D721Med (cell line): Measurements from ENCODE around the gene YPEL1.
"Not testable (repeated sequence)": the region's sequence is repeated elsewhere in the genome, so short reads cannot be mapped to it uniquely, and the experiment has no call there.

Experiments
- DNase-seq: peaks from one replicate; pipeline ENCODE4 v3.0.0; 2011; ENCODE audit warnings: low spot score; ENCODE audit not compliant: insufficient read length
- FAIRE-seq: peaks from 2 replicates; lab custom pipeline; 2011; peaks lifted over from hg19 to GRCh38; lab: Jason Lieb, UNC
- TF ChIP-seq, protein P1 (sequence below): IDR thresholded peaks from 2 replicates; pipeline ENCODE4 v1.5.1; 2012; ENCODE audit warnings: mild to moderate bottlenecking, control low read depth; ENCODE audit not compliant: insufficient read depth; ENCODE audit errors: missing control alignments

Gene YPEL1

DNA sequence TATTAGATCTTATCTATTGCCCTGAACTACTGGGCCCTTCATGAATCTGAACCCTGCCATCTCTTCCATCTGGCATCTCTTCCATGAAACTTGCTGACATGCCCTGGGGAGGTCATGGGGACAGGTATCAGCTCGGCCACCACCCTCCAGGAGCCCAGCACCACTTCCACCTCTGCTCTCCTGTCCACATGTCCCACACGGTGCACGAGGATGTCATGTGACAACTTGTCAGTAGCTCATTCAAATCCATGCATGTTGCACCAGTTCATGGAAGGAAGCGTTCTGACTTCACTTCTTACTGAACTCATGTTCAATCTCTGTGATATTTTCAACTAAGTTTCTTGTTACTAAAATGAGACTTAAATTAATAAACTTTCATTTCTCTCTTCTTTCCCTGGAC is 16.6 kb downstream of the YPEL1 start:
- no peak for DNase-seq
- FAIRE-seq = no peak
- TF ChIP-seq, protein P1, sequence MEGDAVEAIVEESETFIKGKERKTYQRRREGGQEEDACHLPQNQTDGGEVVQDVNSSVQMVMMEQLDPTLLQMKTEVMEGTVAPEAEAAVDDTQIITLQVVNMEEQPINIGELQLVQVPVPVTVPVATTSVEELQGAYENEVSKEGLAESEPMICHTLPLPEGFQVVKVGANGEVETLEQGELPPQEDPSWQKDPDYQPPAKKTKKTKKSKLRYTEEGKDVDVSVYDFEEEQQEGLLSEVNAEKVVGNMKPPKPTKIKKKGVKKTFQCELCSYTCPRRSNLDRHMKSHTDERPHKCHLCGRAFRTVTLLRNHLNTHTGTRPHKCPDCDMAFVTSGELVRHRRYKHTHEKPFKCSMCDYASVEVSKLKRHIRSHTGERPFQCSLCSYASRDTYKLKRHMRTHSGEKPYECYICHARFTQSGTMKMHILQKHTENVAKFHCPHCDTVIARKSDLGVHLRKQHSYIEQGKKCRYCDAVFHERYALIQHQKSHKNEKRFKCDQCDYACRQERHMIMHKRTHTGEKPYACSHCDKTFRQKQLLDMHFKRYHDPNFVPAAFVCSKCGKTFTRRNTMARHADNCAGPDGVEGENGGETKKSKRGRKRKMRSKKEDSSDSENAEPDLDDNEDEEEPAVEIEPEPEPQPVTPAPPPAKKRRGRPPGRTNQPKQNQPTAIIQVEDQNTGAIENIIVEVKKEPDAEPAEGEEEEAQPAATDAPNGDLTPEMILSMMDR = no peak

DNA sequence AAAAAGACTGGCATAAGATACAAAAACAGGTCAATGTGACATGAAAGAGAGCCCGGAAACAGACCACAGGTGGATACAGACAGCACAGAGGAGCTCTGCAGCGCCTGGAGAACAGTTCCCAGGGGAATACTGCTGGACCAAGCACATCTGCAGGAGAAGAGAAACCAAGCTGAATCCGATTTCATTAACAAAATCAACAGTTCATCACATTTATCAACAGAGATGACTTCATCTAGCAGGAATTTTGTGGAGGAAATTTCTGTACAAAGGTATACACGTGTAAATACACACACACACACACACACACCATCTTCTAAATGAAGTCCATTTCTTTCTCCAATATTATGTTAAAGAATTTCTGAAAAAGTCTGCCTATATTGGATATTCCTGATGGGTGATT is 17.1 kb downstream of the YPEL1 start:
- DNase-seq (no peak), FAIRE-seq (no peak)
- TF ChIP-seq, protein P1 = no peak

DNA sequence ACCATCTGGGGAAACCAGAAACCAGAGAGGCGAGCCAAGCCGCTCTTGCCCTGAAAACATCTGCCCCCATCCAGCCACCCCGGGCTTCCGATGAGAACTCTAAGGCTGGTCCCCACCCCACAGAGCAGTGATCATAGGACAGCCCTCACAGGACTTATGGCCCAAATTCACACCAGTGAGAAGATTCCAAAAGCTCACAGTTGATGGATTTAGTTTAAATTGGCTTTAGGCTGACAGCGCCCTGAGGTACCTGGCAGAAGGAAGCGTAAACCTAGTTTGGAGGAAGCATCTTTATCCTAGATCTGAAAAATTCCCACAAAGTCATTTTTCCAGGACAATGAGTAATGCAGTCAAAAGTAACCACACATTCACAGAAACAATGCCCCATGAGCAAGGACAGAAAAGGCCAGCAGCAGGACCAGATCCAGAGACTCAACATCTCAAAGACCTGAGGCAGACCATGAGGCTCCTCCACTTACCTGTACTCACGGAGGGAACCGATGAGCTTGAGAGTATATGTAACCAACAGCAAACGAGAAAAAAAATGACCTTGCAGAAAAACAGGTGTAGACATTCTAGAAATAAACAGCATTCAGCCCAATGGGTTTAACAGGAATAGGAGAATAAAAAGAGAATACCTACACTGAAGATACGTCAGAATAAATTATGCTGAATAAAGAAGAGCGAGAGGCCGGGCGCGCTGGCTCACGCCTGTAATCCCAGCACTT is 19.0 kb downstream of the YPEL1 start:
- DNase-seq, FAIRE-seq: not testable (repeated sequence)

DNA sequence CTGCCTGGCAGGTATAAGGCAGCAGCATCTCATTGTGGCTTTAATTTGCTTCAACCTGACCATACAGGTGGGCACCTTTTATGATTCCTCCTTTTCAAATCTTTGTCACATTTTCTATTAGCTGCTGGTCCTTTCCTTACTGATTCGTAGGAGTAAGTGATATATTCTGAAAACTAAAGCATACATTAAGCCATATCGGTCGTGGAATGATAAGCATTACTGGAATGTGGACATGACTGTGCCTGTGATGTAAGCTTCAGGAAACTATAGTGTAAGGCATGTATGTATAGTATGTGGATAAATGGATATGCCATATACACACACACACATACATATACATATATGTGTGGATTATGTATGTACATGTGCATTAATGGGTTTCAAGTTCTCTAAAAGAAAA is 20.8 kb downstream of the YPEL1 start:
- FAIRE-seq (no peak), DNase-seq (no peak)
- TF ChIP-seq, protein P1 = no peak

- TF ChIP-seq, protein P1 = no peak
- DNase-seq = no peak
- FAIRE-seq = no peak
Measured at GRCh38 chr22:21714059-21714770, 21.4 kb downstream of the YPEL1 start.

DNA sequence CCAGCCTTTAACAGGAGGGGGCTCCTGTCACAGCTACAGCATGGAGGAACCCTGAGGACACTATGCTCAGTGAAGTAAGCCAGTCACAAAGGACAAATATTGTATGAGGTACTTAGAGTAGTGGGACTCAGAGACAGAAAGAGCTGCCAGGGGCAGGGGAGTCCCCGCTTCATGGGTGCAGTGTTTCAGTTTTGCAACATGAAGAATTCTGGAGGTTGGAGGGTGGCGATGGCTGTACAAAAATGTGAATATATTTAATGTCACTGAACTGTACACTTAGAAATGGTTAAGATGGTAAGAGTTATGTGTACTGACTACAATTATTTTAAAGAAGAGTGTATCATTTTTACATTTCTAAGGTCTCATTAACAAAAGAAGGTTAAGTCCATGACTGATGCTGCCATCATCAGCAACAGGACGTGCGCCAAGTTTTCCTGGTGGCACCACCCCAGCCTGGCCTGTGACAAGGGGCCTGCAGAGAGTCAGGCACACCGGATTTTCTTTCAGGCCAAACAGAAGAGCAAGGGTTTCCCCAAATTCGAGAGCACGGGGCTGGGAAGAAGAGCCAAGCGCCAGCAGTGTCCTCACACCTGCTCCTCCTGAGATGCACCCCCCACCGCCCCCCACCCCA is 22.1 kb downstream of the YPEL1 start:
- FAIRE-seq (no peak), DNase-seq (no peak)
- TF ChIP-seq, protein P1 = no peak

DNA sequence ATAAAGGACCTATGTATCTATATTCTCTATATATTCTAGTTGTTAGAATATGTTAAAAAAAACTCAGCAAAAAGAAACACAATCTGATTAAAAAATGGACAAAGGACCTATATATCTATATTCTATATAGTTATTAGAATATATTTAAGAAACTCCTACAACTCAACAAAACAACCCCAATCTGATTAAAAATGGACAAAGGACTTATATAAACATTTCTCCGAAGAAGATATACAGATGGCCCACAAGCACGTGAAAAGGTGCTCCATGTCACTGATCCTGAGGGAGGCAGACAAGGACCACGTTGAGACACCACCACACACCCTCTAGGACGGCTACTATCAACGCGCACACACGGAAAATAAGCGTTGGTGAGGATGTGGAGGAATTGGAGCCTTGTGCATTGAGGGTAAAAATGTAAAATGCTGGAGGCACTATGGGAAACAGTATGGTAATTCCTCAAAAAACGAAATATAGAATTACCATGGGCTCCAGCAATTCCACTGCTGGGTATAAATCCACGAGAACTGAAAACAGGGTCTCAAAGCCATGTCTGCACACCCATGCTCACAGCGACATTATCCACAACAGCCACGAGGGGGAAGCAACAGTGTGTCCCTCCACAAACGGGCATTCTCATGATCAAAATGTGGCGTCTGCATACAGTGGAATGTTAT is 22.7 kb downstream of the YPEL1 start:
- DNase-seq = peak; percentile 59
- FAIRE-seq = no peak

More for the DNA sequence above, 22.7 kb downstream of the YPEL1 start:
- TF ChIP-seq, protein P1 = peak; percentile 82
